ENCODE measurements around the gene HRAS.

Gene HRAS

DNA sequence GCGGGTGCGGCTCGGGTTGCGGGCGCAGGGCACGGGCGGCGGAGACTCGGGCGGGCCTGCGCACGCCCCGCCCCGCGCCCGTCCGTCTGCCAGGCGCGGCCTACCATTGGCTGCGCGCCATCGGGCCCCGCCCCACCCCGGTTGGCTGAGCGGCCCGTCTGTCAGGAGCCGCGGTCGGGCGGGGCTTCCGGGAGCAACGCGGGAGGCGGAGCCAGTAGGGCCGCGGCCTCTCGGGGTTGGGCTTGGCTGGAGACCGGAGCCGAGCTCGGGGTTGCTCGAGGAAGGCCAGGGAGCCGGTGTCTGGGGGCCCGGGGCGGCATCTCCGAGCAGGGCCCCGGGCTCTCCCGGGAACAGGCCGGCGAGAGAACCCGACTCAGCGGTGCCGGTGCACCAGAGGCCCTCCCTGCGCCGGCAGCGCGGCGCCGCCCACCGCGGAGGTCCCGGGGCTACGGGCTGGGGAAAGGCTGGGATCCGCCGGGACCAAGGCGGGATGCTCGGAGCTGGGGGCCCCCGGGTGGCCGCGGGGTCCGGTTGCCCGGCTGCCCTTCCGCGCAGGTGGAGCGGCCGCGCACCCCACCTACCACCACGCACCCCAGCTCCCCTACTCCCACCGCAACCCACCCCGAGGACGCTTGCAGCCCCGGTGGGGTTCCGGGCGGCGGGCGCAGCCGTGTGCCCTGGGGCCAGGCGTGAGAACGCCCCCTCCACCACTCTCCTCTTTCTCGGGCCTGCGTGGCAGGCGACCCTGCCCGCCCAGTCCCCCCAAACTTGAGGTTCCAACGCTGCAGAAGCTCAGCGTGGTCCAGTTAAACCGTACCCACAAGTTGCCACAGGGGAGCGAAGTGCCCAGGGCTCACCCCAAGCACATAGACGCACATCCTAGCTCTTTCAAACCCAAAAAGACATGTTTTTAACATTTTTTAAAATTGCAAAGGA is at the start of gene HRAS:
TSS of gene HRAS (minus strand) at position 58 of the 936 bp plus-strand sequence.
- peak within 1 kb of the TSS; percentile 76 for H3K4me3 ChIP-seq (ENCODE audit: low read length)
- peak; percentile 96 for DNase-seq (ENCODE audit: low read depth)
- TF ChIP-seq, protein P1, sequence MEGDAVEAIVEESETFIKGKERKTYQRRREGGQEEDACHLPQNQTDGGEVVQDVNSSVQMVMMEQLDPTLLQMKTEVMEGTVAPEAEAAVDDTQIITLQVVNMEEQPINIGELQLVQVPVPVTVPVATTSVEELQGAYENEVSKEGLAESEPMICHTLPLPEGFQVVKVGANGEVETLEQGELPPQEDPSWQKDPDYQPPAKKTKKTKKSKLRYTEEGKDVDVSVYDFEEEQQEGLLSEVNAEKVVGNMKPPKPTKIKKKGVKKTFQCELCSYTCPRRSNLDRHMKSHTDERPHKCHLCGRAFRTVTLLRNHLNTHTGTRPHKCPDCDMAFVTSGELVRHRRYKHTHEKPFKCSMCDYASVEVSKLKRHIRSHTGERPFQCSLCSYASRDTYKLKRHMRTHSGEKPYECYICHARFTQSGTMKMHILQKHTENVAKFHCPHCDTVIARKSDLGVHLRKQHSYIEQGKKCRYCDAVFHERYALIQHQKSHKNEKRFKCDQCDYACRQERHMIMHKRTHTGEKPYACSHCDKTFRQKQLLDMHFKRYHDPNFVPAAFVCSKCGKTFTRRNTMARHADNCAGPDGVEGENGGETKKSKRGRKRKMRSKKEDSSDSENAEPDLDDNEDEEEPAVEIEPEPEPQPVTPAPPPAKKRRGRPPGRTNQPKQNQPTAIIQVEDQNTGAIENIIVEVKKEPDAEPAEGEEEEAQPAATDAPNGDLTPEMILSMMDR (IDR thresholded peaks at IDR 0.05; ENCODE audit: insufficient read depth, low read depth, low read length, missing control alignments), result no peak

DNA sequence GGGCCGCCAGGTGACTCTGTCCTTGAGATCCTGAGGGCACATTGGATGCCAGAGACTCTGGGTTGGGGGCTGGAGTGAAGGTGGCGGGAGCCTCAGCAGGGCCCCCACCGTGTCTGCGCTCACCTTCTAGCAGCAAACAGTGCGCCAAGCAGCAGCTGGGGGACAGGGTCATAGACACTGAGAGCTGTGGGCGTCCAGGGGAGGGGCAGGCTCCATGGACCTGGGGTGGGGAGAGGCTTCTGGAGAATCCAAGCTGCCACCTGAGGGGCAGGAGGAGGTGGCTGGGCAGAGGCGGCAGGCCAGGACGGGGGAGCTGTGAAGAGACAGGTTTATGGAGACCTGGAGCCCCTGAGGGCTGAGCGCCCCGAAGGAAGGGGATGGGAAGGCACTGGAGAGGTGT is 48.9 kb upstream of the HRAS start:
- TF ChIP-seq, protein P1 (IDR thresholded peaks at IDR 0.05; ENCODE audit: insufficient read depth, low read depth, low read length, missing control alignments), result no peak
- no peak overlapping the region for H3K4me3 ChIP-seq (ENCODE audit: low read length)
- DNase-seq (ENCODE audit: low read depth), result no peak

DNA sequence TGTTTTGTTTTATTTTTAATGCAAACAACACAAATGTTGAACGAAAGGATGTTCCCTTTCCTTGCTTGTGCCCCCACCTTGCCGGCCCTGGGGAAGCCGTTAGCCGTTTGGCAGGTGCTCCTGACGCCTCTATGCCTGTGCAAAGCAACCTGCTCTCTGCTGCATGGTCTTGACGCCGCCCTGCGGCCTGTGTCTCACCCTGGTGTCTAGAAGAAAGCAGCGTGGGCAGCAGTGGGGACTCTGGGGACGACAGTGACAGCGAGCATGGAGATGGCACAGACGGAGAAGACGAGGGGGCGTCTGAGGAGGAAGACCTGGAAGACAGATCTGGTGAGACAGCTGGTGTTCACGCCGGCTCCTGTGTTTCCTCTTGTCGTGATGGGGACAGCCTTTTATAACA is 46.4 kb upstream of the HRAS start:
- TF ChIP-seq, protein P1 (IDR thresholded peaks at IDR 0.05; ENCODE audit: insufficient read depth, low read depth, low read length, missing control alignments), result no peak
- no peak for DNase-seq (ENCODE audit: low read depth)
- no peak overlapping the region for H3K4me3 ChIP-seq (ENCODE audit: low read length)

DNA sequence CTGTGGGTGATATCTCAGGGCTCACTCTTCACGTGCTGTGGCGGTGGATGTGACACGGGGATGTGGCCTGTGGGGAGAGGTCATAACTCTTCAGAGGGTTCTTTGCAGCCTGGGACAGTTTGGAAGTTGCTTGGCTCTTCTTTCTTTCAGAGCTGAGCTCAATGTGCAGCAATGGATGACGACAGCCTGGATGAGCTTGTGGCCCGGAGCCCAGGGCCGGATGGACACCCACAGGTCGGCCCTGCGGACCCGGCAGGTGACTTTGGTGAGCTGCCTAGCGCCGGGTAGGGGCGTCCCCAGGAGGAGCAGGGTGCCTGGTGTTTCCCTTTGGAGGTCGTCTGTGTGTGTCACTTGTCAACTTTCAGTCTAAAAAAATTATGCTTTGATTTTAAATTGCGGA is 46.0 kb upstream of the HRAS start:
- H3K4me3 ChIP-seq (ENCODE audit: low read length), result no peak overlapping the region
- TF ChIP-seq, protein P1 (IDR thresholded peaks at IDR 0.05; ENCODE audit: insufficient read depth, low read depth, low read length, missing control alignments), result no peak
- DNase-seq (ENCODE audit: low read depth), result no peak

DNA sequence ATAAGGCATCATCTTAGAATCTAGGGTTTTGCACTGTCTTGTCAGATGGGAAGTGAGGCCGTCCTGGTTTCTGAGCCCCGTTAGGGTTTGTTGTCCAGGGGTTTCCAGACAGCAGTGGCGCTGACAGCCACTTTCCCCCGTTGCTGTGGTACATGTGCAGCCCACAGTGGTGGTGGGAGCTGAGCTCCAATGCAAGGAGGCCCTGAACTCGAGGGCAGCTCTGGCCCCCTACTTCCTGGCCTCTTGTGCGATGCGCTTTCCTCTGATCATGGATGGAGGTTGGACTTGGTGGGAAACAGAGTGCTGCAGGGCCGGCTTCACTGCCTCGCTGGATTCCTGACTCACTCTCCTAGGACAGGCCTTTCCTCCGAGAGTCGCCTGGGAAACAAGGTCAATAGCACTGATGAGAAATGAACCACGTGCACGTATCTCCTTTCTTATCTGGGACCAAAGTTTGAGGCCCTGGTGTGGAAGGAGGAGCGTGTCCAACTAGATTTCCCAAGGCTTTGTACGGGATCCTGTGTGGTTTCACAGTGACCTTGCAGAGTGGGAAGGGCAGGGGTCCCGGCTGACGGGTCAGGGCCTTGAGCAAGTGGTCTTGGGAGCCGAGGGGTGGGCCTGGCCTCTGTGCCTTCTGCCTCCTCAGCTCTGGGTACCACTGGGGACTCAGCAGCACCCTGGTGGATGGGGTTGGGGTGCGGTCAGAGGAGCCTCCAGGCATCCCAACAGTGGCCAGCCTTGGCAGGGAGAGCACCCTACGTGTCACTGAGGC is 44.6 kb upstream of the HRAS start:
- no peak for DNase-seq (ENCODE audit: low read depth)
- TF ChIP-seq, protein P1 (IDR thresholded peaks at IDR 0.05; ENCODE audit: insufficient read depth, low read depth, low read length, missing control alignments), result no peak
- no peak overlapping the region for H3K4me3 ChIP-seq (ENCODE audit: low read length)

DNA sequence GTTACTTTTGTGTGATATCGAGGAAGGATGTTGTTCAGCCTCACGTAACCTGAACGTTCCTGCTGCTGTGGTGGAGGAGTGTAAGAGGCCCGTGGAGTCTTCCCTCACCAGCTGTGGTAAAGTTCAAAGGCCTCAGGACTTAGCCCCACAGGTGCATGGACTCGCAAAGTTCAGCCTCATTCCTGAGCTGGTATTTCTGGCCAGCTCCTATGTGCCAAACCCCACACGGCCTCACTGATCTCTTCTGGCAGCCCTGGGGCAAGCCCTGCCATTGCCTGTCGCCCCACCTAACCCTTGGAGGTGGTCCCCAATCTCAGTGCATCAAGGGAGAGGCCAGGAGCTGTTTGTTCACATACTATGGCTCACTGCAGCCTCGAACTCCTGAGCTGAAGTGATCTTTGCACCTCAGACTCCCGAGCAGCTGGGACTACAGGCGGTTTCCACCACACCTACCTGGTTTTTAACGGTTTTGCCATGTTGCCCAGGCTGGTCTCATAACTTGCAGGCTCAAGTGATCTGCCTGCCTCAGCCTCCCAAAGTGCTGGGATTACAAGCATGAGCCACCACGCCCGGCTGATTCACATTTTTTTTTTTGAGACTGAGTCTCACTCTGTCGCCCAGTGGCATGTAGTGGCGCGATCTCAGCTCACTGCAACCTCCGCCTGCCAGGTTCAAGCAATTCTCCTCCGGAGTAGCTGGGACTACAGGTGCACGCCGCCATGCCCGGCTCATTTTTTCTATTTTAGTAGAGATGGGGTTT is 43.1 kb upstream of the HRAS start:
- peak overlapping the region; percentile 93 for H3K4me3 ChIP-seq (ENCODE audit: low read length)
- peak; percentile 62 for DNase-seq (ENCODE audit: low read depth)
- TF ChIP-seq, protein P1 (IDR thresholded peaks at IDR 0.05; ENCODE audit: insufficient read depth, low read depth, low read length, missing control alignments), result no peak
